SK-N-SH (cell line): ENCODE measurements around the gene ZBTB47. TPM values are rescaled to one million over a fixed set of nuclear protein-coding genes. Genes with fewer than 3 reads are reported as not detected.

ENCODE experiments used
- CTCF ChIA-PET: fragments of 300-600, 350-600 bp; formaldehyde crosslinking; extraction: SDS; loops from one replicate; lab custom pipeline; 2021; lab: Yijun Ruan, JAX
- POLR2A ChIA-PET: fragments of 350-600 bp; sonication (Branson Sonifier 250); formaldehyde crosslinking; extraction: SDS; loops from one replicate; lab custom pipeline; 2020; ENCODE audit warnings: antibody characterized with exemption, inconsistent platforms; lab: Yijun Ruan, JAX
- DNase-seq: peaks from one replicate; pipeline ENCODE4 v3.0.0; 2012
- H2AFZ ChIP-seq: fragments of 200-600 bp; sonication (generic); 2 replicates; pipeline ENCODE4 v1.8.1; 2016; ENCODE audit warnings: antibody characterized with exemption, mild to moderate bottlenecking, low read depth
- H3F3A ChIP-seq: fragments of 200-600 bp; sonication (generic); replicated peaks from 2 replicates; pipeline ENCODE3; 2016; ENCODE audit warnings: antibody characterized with exemption, mild to moderate bottlenecking; ENCODE audit not compliant: insufficient read depth
- H3K27ac ChIP-seq, 2 experiments: fragments of 200-500 bp in 1 of 2; fragments of 200-600 bp in 1 of 2; sonication (Bioruptor generic) in 1 of 2; sonication (generic), shearing (Covaris generic) in 1 of 2; 2 replicates each; pipeline versions ENCODE4 v1.5.1 to v1.6.1; 2014 to 2016; ENCODE audit warnings: low read depth in 2 of 2, inconsistent platforms in 1 of 2, low read length in 1 of 2, mild to moderate bottlenecking in 1 of 2, mixed read lengths in 1 of 2
- H3K27me3 ChIP-seq: fragments of 200-600 bp; sonication (generic), shearing (Covaris generic); 2 replicates; pipeline ENCODE4 v1.6.1; 2016; ENCODE audit warnings: mixed run types; ENCODE audit not compliant: insufficient read depth
- H3K36me3 ChIP-seq, 2 experiments: fragments of 200-500 bp in 1 of 2; fragments of 200-600 bp in 1 of 2; sonication (Bioruptor generic) in 1 of 2; sonication (generic) in 1 of 2; replicated peaks in 1 of 2; 2 replicates each; pipeline versions ENCODE3 to v1.5.1; 2014 to 2016; ENCODE audit warnings: low read length in 1 of 2, mild to moderate bottlenecking in 1 of 2; ENCODE audit not compliant: insufficient read depth in 2 of 2, control insufficient read depth in 1 of 2
- H3K4me1 ChIP-seq, 2 experiments: fragments of 200-500 bp in 1 of 2; fragments of 200-600 bp in 1 of 2; sonication (Bioruptor generic) in 1 of 2; sonication (generic), shearing (Covaris generic) in 1 of 2; 2 replicates each; pipeline versions ENCODE4 v1.5.1 to v1.6.1; 2014 to 2016; ENCODE audit warnings: low read depth in 1 of 2, low read length in 1 of 2, mixed run types in 1 of 2; ENCODE audit not compliant: insufficient read depth in 2 of 2, control insufficient read depth in 1 of 2
- H3K4me2 ChIP-seq: fragments of 200-600 bp; sonication (generic), shearing (Covaris generic); 2 replicates; pipeline ENCODE4 v1.6.1; 2017; ENCODE audit warnings: mixed run types
- H3K4me3 ChIP-seq, 2 experiments: fragments of 200-500 bp in 1 of 2; fragments of 200-600 bp in 1 of 2; sonication (Bioruptor generic) in 1 of 2; sonication (generic), shearing (Covaris generic) in 1 of 2; 2 replicates each; pipeline versions ENCODE4 v1.5.1 to v1.8.1; 2014 to 2016; ENCODE audit warnings: low read depth in 2 of 2, inconsistent platforms in 1 of 2, low read length in 1 of 2, mild to moderate bottlenecking in 1 of 2, mixed read lengths in 1 of 2, moderate library complexity in 1 of 2
- H3K79me2 ChIP-seq: fragments of 200-600 bp; sonication (generic); 2 replicates; pipeline ENCODE4 v1.8.1; 2017; ENCODE audit warnings: mild to moderate bottlenecking; ENCODE audit not compliant: insufficient read depth
- H3K9ac ChIP-seq: fragments of 200-600 bp; sonication (generic); 2 replicates; pipeline ENCODE4 v1.6.1; 2017; ENCODE audit warnings: mixed run types
- H3K9me2 ChIP-seq: fragments of 200-600 bp; sonication (generic); 2 replicates; pipeline ENCODE4 v1.6.1; 2017; ENCODE audit warnings: mixed run types
- H3K9me3 ChIP-seq: fragments of 200-600 bp; sonication (generic); 2 replicates; pipeline ENCODE4 v1.6.1; 2017; ENCODE audit warnings: mixed run types, mild to moderate bottlenecking, moderate library complexity
- H4K20me1 ChIP-seq: fragments of 200-600 bp; sonication (generic); 2 replicates; pipeline ENCODE4 v1.6.1; 2017; ENCODE audit warnings: mild to moderate bottlenecking, mixed run types; ENCODE audit not compliant: insufficient read depth
- CHD2 ChIP-seq: fragments of 150-350 bp; IDR thresholded peaks from 2 replicates; pipeline ENCODE4 v1.6.1; 2018; ENCODE audit warnings: low read length; ENCODE audit not compliant: partially characterized antibody
- ELF1 ChIP-seq: IDR thresholded peaks from 2 replicates; pipeline ENCODE4 v1.4.0; 2012
- FOXJ3 ChIP-seq: sonication (generic); formaldehyde crosslinking; IDR thresholded peaks from 2 replicates; pipeline ENCODE4 v1.5.1; 2020; ENCODE audit warnings: mild to moderate bottlenecking, missing genetic modification reagents
- GABPA ChIP-seq: IDR thresholded peaks from 2 replicates; pipeline ENCODE4 v1.4.0; 2012; ENCODE audit warnings: low read depth, mild to moderate bottlenecking
- MAX ChIP-seq: IDR thresholded peaks from 2 replicates; pipeline ENCODE4 v1.4.0; 2012; ENCODE audit warnings: low read depth
- MEF2A ChIP-seq: IDR thresholded peaks from 2 replicates; pipeline ENCODE4 v1.4.0; 2012; ENCODE audit warnings: low read depth, borderline replicate concordance
- MXI1 ChIP-seq: IDR thresholded peaks from 2 replicates; pipeline ENCODE4 v1.6.1; 2012; ENCODE audit warnings: mild to moderate bottlenecking, low read depth, low read length, improper control_type of control experiment
- NFIC ChIP-seq: IDR thresholded peaks from 2 replicates; pipeline ENCODE4 v1.4.0; 2012; ENCODE audit warnings: borderline replicate concordance
- NRF1 ChIP-seq: IDR thresholded peaks from 2 replicates; pipeline ENCODE4 v1.6.1; 2012; ENCODE audit warnings: low read depth, mild to moderate bottlenecking, low read length
- POLR2AphosphoS5 ChIP-seq: IDR thresholded peaks from 2 replicates; pipeline ENCODE4 v1.6.1; 2012; ENCODE audit warnings: low read depth, low read length
- RAD21 ChIP-seq: IDR thresholded peaks from 2 replicates; pipeline ENCODE4 v1.6.1; 2012; ENCODE audit warnings: mild to moderate bottlenecking, low read length
- RCOR1 ChIP-seq: fragments of 150-350 bp; IDR thresholded peaks from 2 replicates; pipeline ENCODE4 v1.6.1; 2017; ENCODE audit warnings: antibody characterized with exemption, low read length
- REST ChIP-seq: IDR thresholded peaks from 2 replicates; pipeline ENCODE4 v1.6.1; 2012; ENCODE audit warnings: mild to moderate bottlenecking, low read depth, low read length, moderate library complexity
- RFX5 ChIP-seq: IDR thresholded peaks from 2 replicates; pipeline ENCODE4 v1.6.1; 2012; ENCODE audit warnings: mild to moderate bottlenecking, improper control_type of control experiment, low read length
- TAF1 ChIP-seq: IDR thresholded peaks from 2 replicates; pipeline ENCODE4 v1.6.1; 2012; ENCODE audit warnings: low read depth, mild to moderate bottlenecking, low read length, moderate library complexity, borderline replicate concordance
- TCF12 ChIP-seq: IDR thresholded peaks from 2 replicates; pipeline ENCODE4 v1.4.0; 2012
- TEAD4 ChIP-seq: IDR thresholded peaks from 2 replicates; pipeline ENCODE4 v1.4.0; 2012; ENCODE audit warnings: mild to moderate bottlenecking, borderline replicate concordance; ENCODE audit not compliant: insufficient read depth
- ZBTB33 ChIP-seq: IDR thresholded peaks from 2 replicates; pipeline ENCODE4 v1.4.0; 2012; ENCODE audit warnings: low read depth, borderline replicate concordance
- WGBS: methylation state at CpG from one replicate; pipeline ENCODE4 v1.1.6; 2017; ENCODE audit warnings: low lambda C conversion rate; 5-methylcytosine and 5-hydroxymethylcytosine counted together
- polyA plus RNA-seq, 3 experiments: library from polyadenylated mRNA; depleted of rRNA; stranded (reverse); fragments of >200 nt; gene quantifications; 2 replicates each; pipeline ENCODE4 v1.2.3, GENCODE V29; 2012
- TF ChIP-seq, protein P1 (sequence below): IDR thresholded peaks from 2 replicates; pipeline ENCODE4; 2012

ZBTB47 gene
- polyA plus RNA-seq, 1 of the 3 experiments (the other 2 are of a cell fraction) = 9.9 TPM

- Histone ChIP-seq H2AFZ (no peak overlapping the region), H3K4me2 (no peak overlapping the region), H3K79me2 (no peaks in the 10 kb centered on the region), H3K27me3 (no peaks in the 10 kb centered on the region), H3F3A (no peaks in the 10 kb centered on the region), H4K20me1 (no peaks in the 10 kb centered on the region), H3K9ac (no peak overlapping the region), H3K4me1 (no peaks in the 10 kb centered on the region; a peak in 1 of 4 replicates), H3K36me3 (no peaks in the 10 kb centered on the region), H3K27ac (no peak overlapping the region), H3K4me3 (no peak overlapping the region), H3K9me3 (no peaks in the 10 kb centered on the region), H3K9me2 (no peaks in the 10 kb centered on the region)
- ChIA-PET CTCF (no interaction called here), POLR2A (no interaction called here)
- TF ChIP-seq REST (peak; percentile 96), MAX (no peak)
- WGBS = 61% methylated on average over 9 of the region's 15 CpGs
- DNase-seq = peak; percentile 58
Measured at GRCh38 chr3:42701371-42702065, 48.0 kb downstream of the ZBTB47 start.

GRCh38 chr3:42702066-42702951 is 48.8 kb downstream of the ZBTB47 start, which contains the start of gene HHATL:
HHATL (minus strand) TSS chr3:42702798; CDS start chr3:42700826, 1,972 bp downstream.
- H2AFZ ChIP-seq = no peak within 1 kb of the TSS
- no peak within 1 kb of the TSS for H3K4me2 ChIP-seq
- no peaks in the 10 kb centered on the region for H4K20me1 ChIP-seq
- no peaks in the 10 kb centered on the region for H3K9me3 ChIP-seq
- H3K9me2 ChIP-seq = no peaks in the 10 kb centered on the region
- no peaks in the 10 kb centered on the region for H3K79me2 ChIP-seq
- no peak within 1 kb of the TSS for H3K27ac ChIP-seq
- H3K9ac ChIP-seq = no peak within 1 kb of the TSS
- no peak within 1 kb of the TSS for H3K4me3 ChIP-seq
- ChIA-PET POLR2A (no interaction called here), CTCF (interaction anchor here (0.6 to 2.1 kb wide), 3 partner anchors 26 to 65 kb away, joined by 3 to 6 read pairs (median 4); no protein-coding TSS in a partner anchor)
- no peaks in the 10 kb centered on the region; a peak in 1 of 4 replicates for H3K4me1 ChIP-seq
- no peaks in the 10 kb centered on the region for H3F3A ChIP-seq
- H3K36me3 ChIP-seq = no peaks in the 10 kb centered on the region
- WGBS = 78% methylated on average over 5 of the region's 21 CpGs
- DNase-seq = peak; percentile 32
- H3K27me3 ChIP-seq = no peaks in the 10 kb centered on the region
- TF ChIP-seq TCF12 = no peak
- no peak for TF ChIP-seq FOXJ3 (CRISPR knock-in tag)
- TF ChIP-seq NFIC = no peak
- TF ChIP-seq ZBTB33 = no peak
- no peak for TF ChIP-seq MEF2A
- no peak for TF ChIP-seq RFX5
- TF ChIP-seq MXI1 = no peak
- no peak for TF ChIP-seq RAD21
- TF ChIP-seq CHD2 = no peak
- TF ChIP-seq GABPA = no peak
- no peak for TF ChIP-seq TAF1
- TF ChIP-seq MAX = no peak
- TF ChIP-seq POLR2AphosphoS5 = no peak
- TF ChIP-seq RCOR1 = no peak
- TF ChIP-seq ELF1 = no peak
- no peak for TF ChIP-seq TEAD4
- TF ChIP-seq, protein P1, sequence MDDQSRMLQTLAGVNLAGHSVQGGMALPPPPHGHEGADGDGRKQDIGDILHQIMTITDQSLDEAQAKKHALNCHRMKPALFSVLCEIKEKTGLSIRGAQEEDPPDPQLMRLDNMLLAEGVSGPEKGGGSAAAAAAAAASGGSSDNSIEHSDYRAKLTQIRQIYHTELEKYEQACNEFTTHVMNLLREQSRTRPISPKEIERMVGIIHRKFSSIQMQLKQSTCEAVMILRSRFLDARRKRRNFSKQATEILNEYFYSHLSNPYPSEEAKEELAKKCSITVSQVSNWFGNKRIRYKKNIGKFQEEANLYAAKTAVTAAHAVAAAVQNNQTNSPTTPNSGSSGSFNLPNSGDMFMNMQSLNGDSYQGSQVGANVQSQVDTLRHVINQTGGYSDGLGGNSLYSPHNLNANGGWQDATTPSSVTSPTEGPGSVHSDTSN = no peak
- no peak for TF ChIP-seq NRF1
